Omental fat pad (tissue), 4 donors: Measurements from ENCODE around the gene PITPNC1. TPM values are rescaled to one million over a fixed set of nuclear protein-coding genes. Genes with fewer than 3 reads are reported as not detected.

ENCODE experiments used
- ATAC-seq: fragments of 150-250 bp; one replicate; pipeline ENCODE4 v1.9.1; 2016; ENCODE audit warnings: mild to moderate bottlenecking, moderate library complexity; ENCODE audit not compliant: low FRiP score
- DNase-seq: peaks from one replicate; pipeline ENCODE4 v3.0.0-alpha.2; 2019; ENCODE audit warnings: low spot score
- CTCF ChIP-seq, 3 donors: fragments of 450-650 bp; IDR thresholded peaks; one replicate each; pipeline ENCODE4 v1.5.1; 2016 to 2017; ENCODE audit warnings: antibody characterized with exemption in 3 of 3, mild to moderate bottlenecking in 3 of 3, moderate library complexity in 2 of 3
- total RNA-seq, 4 donors: library from RNA; depleted of rRNA; stranded (reverse); fragments of >200 nt; gene quantifications; one replicate each; pipeline ENCODE4 v1.1.0, GENCODE V29; 2016

Gene PITPNC1
- total RNA-seq, 4 donors from 2014 or later, result 22.6 to 53.4 (median 35.0) TPM

GRCh38 chr17:67548693-67549092, 171.6 kb downstream of the PITPNC1 start:
- no peak for TF ChIP-seq CTCF (IDR thresholded peaks at IDR 0.05)
- ATAC-seq (no peak), DNase-seq (no peak)

- no peak for TF ChIP-seq CTCF (IDR thresholded peaks at IDR 0.05)
- ATAC-seq, result no peak
- no peak for DNase-seq
These were observed 172.7 kb downstream of the PITPNC1 start for GRCh38 chr17:67549820-67550219.

- TF ChIP-seq CTCF (IDR thresholded peaks at IDR 0.05), result no peak
These were observed 177.6 kb downstream of the PITPNC1 start for GRCh38 chr17:67554634-67555033.

DNA sequence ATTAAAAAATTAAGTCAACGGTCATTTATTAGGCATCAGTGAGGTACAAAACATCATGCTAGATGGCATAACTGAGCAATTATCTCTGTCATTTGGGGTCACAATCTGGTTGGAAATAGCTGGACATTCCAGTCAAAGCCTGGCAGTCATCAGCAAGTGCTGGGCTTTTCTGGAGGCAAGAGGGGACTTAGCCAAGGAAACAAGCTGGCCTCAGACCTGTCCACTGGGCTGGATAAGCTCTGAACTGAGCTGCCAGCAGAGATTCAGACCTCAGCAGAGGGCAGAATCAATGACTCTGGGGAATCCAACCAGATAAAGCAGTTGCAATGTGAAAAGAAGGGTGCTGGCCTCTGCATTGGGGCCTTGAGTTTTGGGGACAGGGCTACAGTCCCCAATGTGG, 178.8 kb downstream of the PITPNC1 start:
- DNase-seq, result no peak
- TF ChIP-seq CTCF (IDR thresholded peaks at IDR 0.05), result no peak
- no peak for ATAC-seq

More at GRCh38 chr17:67554634-67555033, 177.6 kb downstream of the PITPNC1 start:
- DNase-seq, result no peak
- ATAC-seq, result no peak

GRCh38 chr17:67557052-67557845, 180.2 kb downstream of the PITPNC1 start:
- no peak for ATAC-seq
- DNase-seq, result no peak
- no peak for TF ChIP-seq CTCF (IDR thresholded peaks at IDR 0.05)

DNA sequence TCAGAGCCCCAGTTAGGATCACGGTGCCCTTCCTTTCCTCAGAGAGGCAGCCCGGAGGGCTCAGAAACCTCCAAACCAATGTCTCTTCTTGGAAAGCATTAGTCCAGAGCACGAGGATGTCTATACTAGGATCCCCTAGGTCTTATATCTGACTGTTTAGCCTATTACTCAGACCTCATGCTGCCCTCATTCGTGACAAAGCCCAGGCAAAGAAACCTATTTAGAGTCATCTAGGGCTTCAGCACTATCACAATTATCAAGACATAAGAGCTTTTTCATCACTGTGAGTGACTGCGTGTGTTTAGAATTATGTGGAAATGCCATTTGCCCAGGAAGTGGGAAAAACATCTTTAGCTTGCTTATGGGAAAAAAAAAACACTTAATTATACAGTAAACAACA, 180.8 kb downstream of the PITPNC1 start:
- no peak for DNase-seq
- no peak for ATAC-seq
- TF ChIP-seq CTCF (IDR thresholded peaks at IDR 0.05), result no peak

- DNase-seq, result peak; percentile 33
- no peak for TF ChIP-seq CTCF (IDR thresholded peaks at IDR 0.05)
- peak; percentile 96 for ATAC-seq
These were observed 181.8 kb downstream of the PITPNC1 start for GRCh38 chr17:67558740-67559380.
